ENCODE measurements around the gene HNRNPF.

Gene HNRNPF

DNA sequence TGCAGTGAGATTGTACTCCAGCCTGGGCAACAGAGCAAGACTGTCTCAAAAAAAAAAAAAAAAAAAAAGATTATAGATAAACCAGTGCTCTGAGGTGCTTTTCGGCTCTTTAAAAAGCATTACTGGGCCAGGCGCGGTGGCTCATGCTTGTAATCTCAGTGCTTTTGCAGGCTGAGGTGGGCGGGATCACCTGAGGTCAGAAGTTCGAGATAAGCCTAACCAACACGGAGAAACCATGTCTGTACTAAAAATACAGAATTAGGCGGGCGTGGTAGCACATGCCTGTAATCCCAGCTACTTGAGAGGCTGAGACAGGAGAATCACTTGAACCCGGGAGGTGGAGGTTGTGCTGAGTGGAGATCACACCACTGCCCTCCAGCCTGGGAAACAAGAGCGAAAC lies 6.6 kb upstream of the HNRNPF start:
- H3K27ac ChIP-seq (ENCODE audit: extremely low read depth, low read depth, low read length), result no peak overlapping the region
- CTCF ChIA-PET, result interaction anchor here (1.2 kb wide), 1 partner anchor 19 kb away, joined by 3 read pairs; no protein-coding TSS in a partner anchor
- no peaks in the 10 kb centered on the region for H3K9me3 ChIP-seq (ENCODE audit: control insufficient read depth, insufficient read depth, low read depth, low read length)
- no peaks in the 10 kb centered on the region for H3K4me1 ChIP-seq (ENCODE audit: control insufficient read depth, insufficient read depth, low read length)
- POLR2A ChIA-PET, result no interaction called here
- H3K36me3 ChIP-seq (ENCODE audit: control insufficient read depth in 2 of 2, insufficient read depth in 1 of 2, low read length in 2 of 2), result no peaks in the 10 kb centered on the region
- no peak overlapping the region for H3K4me3 ChIP-seq (ENCODE audit: low read depth, low read length)
- 0 out of 2 replicates have a peak, but pooled peaks have one; percentile 22 for TF ChIP-seq KLF1 (tag by site-specific recombination; IDR thresholded peaks at IDR 0.05)
- no peak for TF ChIP-seq ZNF19 (tag by site-specific recombination; IDR thresholded peaks at IDR 0.05; ENCODE audit: low read depth)

DNA sequence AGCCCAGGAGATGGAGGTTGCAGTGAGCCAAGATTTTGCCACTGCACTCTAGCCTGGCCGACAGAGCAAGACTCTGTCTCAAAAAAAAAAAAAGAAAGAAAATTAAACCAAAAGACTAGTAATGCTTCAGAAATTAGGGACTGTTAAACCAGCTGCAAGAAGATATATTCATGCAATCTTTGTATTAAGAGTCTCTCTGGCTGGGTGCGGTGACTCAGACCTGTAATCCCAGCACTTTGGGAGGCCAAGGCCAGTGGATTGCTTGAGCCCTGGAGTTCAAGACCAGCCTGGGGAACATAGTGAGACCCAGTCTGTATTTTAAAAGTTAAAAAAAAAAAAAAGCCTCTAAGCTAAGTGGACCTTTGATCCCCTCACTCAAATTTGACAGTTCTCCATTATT lies 2.5 kb upstream of the HNRNPF start:
- H3K9me3 ChIP-seq (ENCODE audit: control insufficient read depth, insufficient read depth, low read depth, low read length), result no peaks in the 10 kb centered on the region
- no peak overlapping the region for H3K27ac ChIP-seq (ENCODE audit: extremely low read depth, low read depth, low read length)
- TF ChIP-seq BCL11B (tag by site-specific recombination; IDR thresholded peaks at IDR 0.05; ENCODE audit: low read depth) (no peak), SCRT1 (tag by site-specific recombination; IDR thresholded peaks at IDR 0.05; ENCODE audit: borderline replicate concordance) (no peak), ZBTB7A (tag by site-specific recombination; IDR thresholded peaks at IDR 0.05; ENCODE audit: low read depth) (no peak), ZNF274 (IDR thresholded peaks at IDR 0.05; ENCODE audit: low read length) (no peak), ZNF274 (tag by site-specific recombination; IDR thresholded peaks at IDR 0.05; ENCODE audit: borderline replicate concordance) (no peak), WT1 (tag by site-specific recombination; IDR thresholded peaks at IDR 0.05) (no peak), ZNF114 (tag by site-specific recombination; IDR thresholded peaks at IDR 0.05) (no peak), HOXC10 (CRISPR knock-in tag; IDR thresholded peaks at IDR 0.05) (no peak), YY2 (tag by site-specific recombination; IDR thresholded peaks at IDR 0.05) (no peak), ZNF549 (tag by site-specific recombination; IDR thresholded peaks at IDR 0.05) (no peak)
- TF ChIP-seq, protein P1, sequence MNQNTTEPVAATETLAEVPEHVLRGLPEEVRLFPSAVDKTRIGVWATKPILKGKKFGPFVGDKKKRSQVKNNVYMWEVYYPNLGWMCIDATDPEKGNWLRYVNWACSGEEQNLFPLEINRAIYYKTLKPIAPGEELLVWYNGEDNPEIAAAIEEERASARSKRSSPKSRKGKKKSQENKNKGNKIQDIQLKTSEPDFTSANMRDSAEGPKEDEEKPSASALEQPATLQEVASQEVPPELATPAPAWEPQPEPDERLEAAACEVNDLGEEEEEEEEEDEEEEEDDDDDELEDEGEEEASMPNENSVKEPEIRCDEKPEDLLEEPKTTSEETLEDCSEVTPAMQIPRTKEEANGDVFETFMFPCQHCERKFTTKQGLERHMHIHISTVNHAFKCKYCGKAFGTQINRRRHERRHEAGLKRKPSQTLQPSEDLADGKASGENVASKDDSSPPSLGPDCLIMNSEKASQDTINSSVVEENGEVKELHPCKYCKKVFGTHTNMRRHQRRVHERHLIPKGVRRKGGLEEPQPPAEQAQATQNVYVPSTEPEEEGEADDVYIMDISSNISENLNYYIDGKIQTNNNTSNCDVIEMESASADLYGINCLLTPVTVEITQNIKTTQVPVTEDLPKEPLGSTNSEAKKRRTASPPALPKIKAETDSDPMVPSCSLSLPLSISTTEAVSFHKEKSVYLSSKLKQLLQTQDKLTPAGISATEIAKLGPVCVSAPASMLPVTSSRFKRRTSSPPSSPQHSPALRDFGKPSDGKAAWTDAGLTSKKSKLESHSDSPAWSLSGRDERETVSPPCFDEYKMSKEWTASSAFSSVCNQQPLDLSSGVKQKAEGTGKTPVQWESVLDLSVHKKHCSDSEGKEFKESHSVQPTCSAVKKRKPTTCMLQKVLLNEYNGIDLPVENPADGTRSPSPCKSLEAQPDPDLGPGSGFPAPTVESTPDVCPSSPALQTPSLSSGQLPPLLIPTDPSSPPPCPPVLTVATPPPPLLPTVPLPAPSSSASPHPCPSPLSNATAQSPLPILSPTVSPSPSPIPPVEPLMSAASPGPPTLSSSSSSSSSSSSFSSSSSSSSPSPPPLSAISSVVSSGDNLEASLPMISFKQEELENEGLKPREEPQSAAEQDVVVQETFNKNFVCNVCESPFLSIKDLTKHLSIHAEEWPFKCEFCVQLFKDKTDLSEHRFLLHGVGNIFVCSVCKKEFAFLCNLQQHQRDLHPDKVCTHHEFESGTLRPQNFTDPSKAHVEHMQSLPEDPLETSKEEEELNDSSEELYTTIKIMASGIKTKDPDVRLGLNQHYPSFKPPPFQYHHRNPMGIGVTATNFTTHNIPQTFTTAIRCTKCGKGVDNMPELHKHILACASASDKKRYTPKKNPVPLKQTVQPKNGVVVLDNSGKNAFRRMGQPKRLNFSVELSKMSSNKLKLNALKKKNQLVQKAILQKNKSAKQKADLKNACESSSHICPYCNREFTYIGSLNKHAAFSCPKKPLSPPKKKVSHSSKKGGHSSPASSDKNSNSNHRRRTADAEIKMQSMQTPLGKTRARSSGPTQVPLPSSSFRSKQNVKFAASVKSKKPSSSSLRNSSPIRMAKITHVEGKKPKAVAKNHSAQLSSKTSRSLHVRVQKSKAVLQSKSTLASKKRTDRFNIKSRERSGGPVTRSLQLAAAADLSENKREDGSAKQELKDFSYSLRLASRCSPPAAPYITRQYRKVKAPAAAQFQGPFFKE (tag by site-specific recombination; IDR thresholded peaks at IDR 0.05; ENCODE audit: borderline replicate concordance), result no peak
- TF ChIP-seq, protein P2, sequence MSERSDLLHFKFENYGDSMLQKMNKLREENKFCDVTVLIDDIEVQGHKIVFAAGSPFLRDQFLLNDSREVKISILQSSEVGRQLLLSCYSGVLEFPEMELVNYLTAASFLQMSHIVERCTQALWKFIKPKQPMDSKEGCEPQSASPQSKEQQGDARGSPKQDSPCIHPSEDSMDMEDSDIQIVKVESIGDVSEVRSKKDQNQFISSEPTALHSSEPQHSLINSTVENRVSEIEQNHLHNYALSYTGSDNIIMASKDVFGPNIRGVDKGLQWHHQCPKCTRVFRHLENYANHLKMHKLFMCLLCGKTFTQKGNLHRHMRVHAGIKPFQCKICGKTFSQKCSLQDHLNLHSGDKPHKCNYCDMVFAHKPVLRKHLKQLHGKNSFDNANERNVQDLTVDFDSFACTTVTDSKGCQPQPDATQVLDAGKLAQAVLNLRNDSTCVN (tag by site-specific recombination; optimal IDR thresholded peaks at IDR 0.05), result no peak
- no peaks in the 10 kb centered on the region for H3K4me1 ChIP-seq (ENCODE audit: control insufficient read depth, insufficient read depth, low read length)
- H3K36me3 ChIP-seq (ENCODE audit: control insufficient read depth in 2 of 2, insufficient read depth in 1 of 2, low read length in 2 of 2), result no peaks in the 10 kb centered on the region
- CTCF ChIA-PET, result interaction anchor here (1.4 kb wide), 1 partner anchor 9 kb away, joined by 5 read pairs; no protein-coding TSS in a partner anchor
- H3K4me3 ChIP-seq (ENCODE audit: low read depth, low read length), result no peak overlapping the region
- POLR2A ChIA-PET, result no interaction called here

DNA sequence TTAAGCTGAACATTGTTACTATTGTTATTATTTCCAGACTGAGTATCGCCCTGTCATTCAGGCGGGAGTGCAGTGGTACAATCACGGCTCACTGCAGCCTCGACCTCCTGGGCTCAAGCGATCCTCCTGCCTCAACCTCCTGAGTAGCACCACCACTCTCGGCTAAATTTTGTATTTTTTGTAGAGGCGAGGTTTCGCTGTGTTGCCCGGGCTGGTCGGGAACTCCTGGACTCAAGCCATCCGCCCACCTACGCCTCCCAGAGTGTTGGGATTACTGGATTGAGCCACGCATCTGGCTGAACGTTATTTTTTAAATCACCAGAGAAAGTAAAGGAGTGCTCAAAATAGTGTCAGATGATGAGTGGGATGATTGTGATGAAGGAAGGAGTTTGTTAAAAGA lies 1.4 kb upstream of the HNRNPF start:
- ChIA-PET CTCF (interaction anchor here (1.4 kb wide), 1 partner anchor 10 kb away, joined by 5 read pairs; no protein-coding TSS in a partner anchor), POLR2A (interaction anchor here (1.7 kb wide), 1 partner anchor 27 kb away, joined by 6 read pairs; the partner anchor contains the start of gene ZNF487)
- no peak overlapping the region for H3K4me3 ChIP-seq (ENCODE audit: low read depth, low read length)
- 0 out of 2 replicates have a peak, but pooled peaks cover 3% of the 10 kb centered on the region for H3K4me1 ChIP-seq (ENCODE audit: control insufficient read depth, insufficient read depth, low read length)
- no peaks in the 10 kb centered on the region for H3K9me3 ChIP-seq (ENCODE audit: control insufficient read depth, insufficient read depth, low read depth, low read length)
- H3K27ac ChIP-seq (ENCODE audit: extremely low read depth, low read depth, low read length), result no peak overlapping the region
- no peaks in the 10 kb centered on the region for H3K36me3 ChIP-seq (ENCODE audit: control insufficient read depth in 2 of 2, insufficient read depth in 1 of 2, low read length in 2 of 2)
- TF ChIP-seq ZNF76 (tag by site-specific recombination; IDR thresholded peaks at IDR 0.05; ENCODE audit: borderline replicate concordance, low read depth), result no peak
- TF ChIP-seq, protein P3, sequence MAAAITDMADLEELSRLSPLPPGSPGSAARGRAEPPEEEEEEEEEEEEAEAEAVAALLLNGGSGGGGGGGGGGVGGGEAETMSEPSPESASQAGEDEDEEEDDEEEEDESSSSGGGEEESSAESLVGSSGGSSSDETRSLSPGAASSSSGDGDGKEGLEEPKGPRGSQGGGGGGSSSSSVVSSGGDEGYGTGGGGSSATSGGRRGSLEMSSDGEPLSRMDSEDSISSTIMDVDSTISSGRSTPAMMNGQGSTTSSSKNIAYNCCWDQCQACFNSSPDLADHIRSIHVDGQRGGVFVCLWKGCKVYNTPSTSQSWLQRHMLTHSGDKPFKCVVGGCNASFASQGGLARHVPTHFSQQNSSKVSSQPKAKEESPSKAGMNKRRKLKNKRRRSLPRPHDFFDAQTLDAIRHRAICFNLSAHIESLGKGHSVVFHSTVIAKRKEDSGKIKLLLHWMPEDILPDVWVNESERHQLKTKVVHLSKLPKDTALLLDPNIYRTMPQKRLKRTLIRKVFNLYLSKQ (tag by site-specific recombination; IDR thresholded peaks at IDR 0.05; ENCODE audit: borderline replicate concordance), result no peak
- TF ChIP-seq ZSCAN30 (tag by site-specific recombination; IDR thresholded peaks at IDR 0.05), result no peak
- TF ChIP-seq, protein P4, sequence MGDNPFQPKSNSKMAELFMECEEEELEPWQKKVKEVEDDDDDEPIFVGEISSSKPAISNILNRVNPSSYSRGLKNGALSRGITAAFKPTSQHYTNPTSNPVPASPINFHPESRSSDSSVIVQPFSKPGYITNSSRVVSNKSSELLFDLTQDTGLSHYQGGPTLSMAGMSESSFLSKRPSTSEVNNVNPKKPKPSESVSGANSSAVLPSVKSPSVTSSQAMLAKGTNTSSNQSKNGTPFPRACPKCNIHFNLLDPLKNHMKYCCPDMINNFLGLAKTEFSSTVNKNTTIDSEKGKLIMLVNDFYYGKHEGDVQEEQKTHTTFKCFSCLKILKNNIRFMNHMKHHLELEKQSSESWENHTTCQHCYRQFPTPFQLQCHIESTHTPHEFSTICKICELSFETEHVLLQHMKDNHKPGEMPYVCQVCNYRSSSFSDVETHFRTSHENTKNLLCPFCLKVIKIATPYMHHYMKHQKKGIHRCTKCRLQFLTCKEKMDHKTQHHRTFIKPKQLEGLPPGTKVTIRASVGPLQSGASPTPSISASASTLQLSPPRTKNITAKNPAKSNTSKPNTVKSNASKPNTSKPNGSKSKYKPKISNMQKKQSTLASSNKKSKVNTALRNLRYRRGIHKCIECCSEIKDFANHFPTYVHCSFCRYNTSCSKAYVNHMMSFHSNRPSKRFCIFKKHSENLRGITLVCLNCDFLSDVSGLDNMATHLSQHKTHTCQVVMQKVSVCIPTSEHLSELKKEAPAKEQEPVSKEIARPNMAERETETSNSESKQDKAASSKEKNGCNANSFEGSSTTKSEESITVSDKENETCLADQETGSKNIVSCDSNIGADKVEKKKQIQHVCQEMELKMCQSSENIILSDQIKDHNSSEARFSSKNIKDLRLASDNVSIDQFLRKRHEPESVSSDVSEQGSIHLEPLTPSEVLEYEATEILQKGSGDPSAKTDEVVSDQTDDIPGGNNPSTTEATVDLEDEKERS (tag by site-specific recombination; IDR thresholded peaks at IDR 0.05), result no peak
- TF ChIP-seq, protein P5, sequence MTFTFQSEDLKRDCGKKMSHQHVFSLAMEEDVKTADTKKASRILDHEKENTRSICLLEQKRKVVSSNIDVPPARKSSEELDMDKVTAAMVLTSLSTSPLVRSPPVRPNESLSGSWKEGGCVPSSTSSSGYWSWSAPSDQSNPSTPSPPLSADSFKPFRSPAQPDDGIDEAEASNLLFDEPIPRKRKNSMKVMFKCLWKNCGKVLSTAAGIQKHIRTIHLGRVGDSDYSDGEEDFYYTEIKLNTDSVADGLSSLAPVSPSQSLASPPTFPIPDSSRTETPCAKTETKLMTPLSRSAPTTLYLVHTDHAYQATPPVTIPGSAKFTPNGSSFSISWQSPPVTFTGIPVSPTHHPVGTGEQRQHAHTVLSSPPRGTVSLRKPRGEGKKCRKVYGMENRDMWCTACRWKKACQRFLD (tag by site-specific recombination; IDR thresholded peaks at IDR 0.05), result no peak

Data from HEK293 (cell line).